Panc1 (cell line): ENCODE results near the gene PIEZO1. TPM values are rescaled to one million over a fixed set of nuclear protein-coding genes. Genes with fewer than 3 reads are reported as not detected.
A peak's percentile ranks its signal among the peaks of the same experiment; 100 is the strongest.

Experiments used
- ATAC-seq: fragments of 200-7000 bp; cut with Tn5 transposase; 2 replicates; pipeline ENCODE4 v1.9.1; 2020; ENCODE audit warnings: mild to moderate bottlenecking, moderate library complexity
- BruUV-seq: library from RNA; stranded (reverse); fragments of 400-500 nt; replicated peaks from 2 replicates; lab custom pipeline; 2021; lab: Mats Ljungman, UMichigan
- CTCF ChIA-PET: fragments of 300-600 bp; sonication (Branson Sonifier 250); formaldehyde crosslinking; loops from one replicate; lab custom pipeline; 2022; ENCODE audit warnings: antibody characterized with exemption; lab: Charles Lee
- POLR2A ChIA-PET: fragments of 300-600 bp; sonication (Branson Sonifier 250); formaldehyde crosslinking; loops from one replicate; lab custom pipeline; 2022; ENCODE audit warnings: antibody characterized with exemption; lab: Charles Lee
- DNase-seq: peaks from one replicate; pipeline ENCODE4 v3.0.0-alpha.2; 2010; ENCODE audit warnings: low read depth, low spot score
- H3K27ac ChIP-seq: 2 replicates; pipeline ENCODE4 v1.5.1; 2011; ENCODE audit warnings: mild to moderate bottlenecking, low read length, inconsistent platforms
- H3K27me3 ChIP-seq: fragments of 200-500 bp; sonication (Bioruptor generic); 2 replicates; pipeline ENCODE4 v1.6.0; 2014; ENCODE audit warnings: low read length, inconsistent platforms; ENCODE audit not compliant: control insufficient read depth, insufficient read depth
- H3K36me3 ChIP-seq: fragments of 200-500 bp; sonication (Bioruptor generic); 2 replicates; pipeline ENCODE4 v1.5.1; 2014; ENCODE audit warnings: inconsistent platforms, mild to moderate bottlenecking, low read length, moderate library complexity; ENCODE audit not compliant: control insufficient read depth, insufficient read depth
- H3K4me1 ChIP-seq: 2 replicates; pipeline ENCODE4 v1.5.1; 2011; ENCODE audit warnings: inconsistent platforms, mild to moderate bottlenecking, low read length, moderate library complexity; ENCODE audit not compliant: control insufficient read depth, insufficient read depth
- H3K4me3 ChIP-seq, 2 experiments: 2 replicates each; pipeline ENCODE4 v1.5.1; 2011 to 2012; ENCODE audit warnings: low read depth in 2 of 2, low read length in 2 of 2, mild to moderate bottlenecking in 2 of 2, inconsistent platforms in 1 of 2, moderate library complexity in 1 of 2
- H3K9me3 ChIP-seq: fragments of 200-500 bp; sonication (Bioruptor generic); 2 replicates; pipeline ENCODE4 v1.5.1; 2014; ENCODE audit warnings: low read depth, mild to moderate bottlenecking, inconsistent platforms, low read length, moderate library complexity; ENCODE audit not compliant: control insufficient read depth, insufficient read depth
- CTCF ChIP-seq: fragments of 450-650 bp; IDR thresholded peaks from 2 replicates; pipeline ENCODE4 v1.5.1; 2017; ENCODE audit warnings: mild to moderate bottlenecking
- POLR2AphosphoS5 ChIP-seq: IDR thresholded peaks from 2 replicates; pipeline ENCODE4 v1.6.1; 2012; ENCODE audit warnings: mild to moderate bottlenecking, low read depth, low read length, moderate library complexity
- REST ChIP-seq, 2 experiments: IDR thresholded peaks; 2 replicates each; pipeline ENCODE4 v1.6.1; 2011 to 2012; ENCODE audit warnings: low read depth in 2 of 2, control low read depth in 1 of 2, low read length in 1 of 2, mild to moderate bottlenecking in 1 of 2, moderate library complexity in 1 of 2; ENCODE audit not compliant: insufficient read depth in 1 of 2
- SIN3A ChIP-seq: IDR thresholded peaks from 2 replicates; pipeline ENCODE4 v1.6.1; 2012; ENCODE audit warnings: low read depth, mild to moderate bottlenecking, low read length, moderate library complexity, borderline replicate concordance; ENCODE audit not compliant: insufficient read depth
- TCF7L2 ChIP-seq: IDR thresholded peaks from 2 replicates; pipeline ENCODE4 v1.6.1; 2011; ENCODE audit warnings: mild to moderate bottlenecking, low read depth, low read length, inconsistent platforms
- in situ Hi-C: cut with HindIII; loops from 2 replicates; pipeline ENCODE4 v1.10.0; 2016; ENCODE audit warnings: low sequenced_read_pairs, low pct_unique_long_range_greater_than_20kb
- intact Hi-C: fragments of 100-400 bp; cut with micrococcal nuclease; formaldehyde crosslinking; loops from one replicate; pipeline ENCODE4 v1.10.0; 2022; ENCODE audit not compliant: unreplicated experiment
- total RNA-seq: library from RNA; stranded (reverse); gene quantifications from one replicate; pipeline ENCODE4 v1.2.1, GENCODE V29; 2021; ENCODE audit not compliant: unreplicated experiment

PIEZO1 gene
- total RNA-seq, 1 experiment from 2014 or later: 175 TPM

- intact Hi-C loops: no loop called here
- ChIA-PET CTCF (interaction anchor here (0.7 kb wide), 1 partner anchor 22 kb away, joined by 10 read pairs; no protein-coding TSS in a partner anchor), POLR2A (no interaction called here)
- DNase-seq (no peak), ATAC-seq (no peak)
- no peak overlapping the region for H3K4me3 ChIP-seq
- H3K36me3 ChIP-seq: no peaks in the 10 kb centered on the region
- no peaks in the 10 kb centered on the region for H3K27me3 ChIP-seq
- no TSS peak for BruUV-seq
- H3K9me3 ChIP-seq: no peaks in the 10 kb centered on the region
- TF ChIP-seq SIN3A (no peak), REST (IDR thresholded peaks at IDR 0.05; ENCODE audit: insufficient read depth in 1 of 2, low read depth in 2 of 2, low read length in 1 of 2) (no peak), TCF7L2 (no peak), CTCF (no peak), POLR2AphosphoS5 (no peak)
- 0 out of 2 replicates have a peak overlapping the region, but pooled peaks have one; percentile 66 for H3K27ac ChIP-seq
- H3K4me1 ChIP-seq: peaks cover 84% of the 10 kb centered on the region
- in situ Hi-C loops: no loop called here
These were observed 20.9 kb downstream of the PIEZO1 start for GRCh38 chr16:88764080-88764479.

- BruUV-seq: no TSS peak
- intact Hi-C loops: no loop called here
- ChIA-PET POLR2A (no interaction called here), CTCF (no interaction called here)
- no peaks in the 10 kb centered on the region for H3K36me3 ChIP-seq
- no peaks in the 10 kb centered on the region for H3K9me3 ChIP-seq
- no peaks in the 10 kb centered on the region for H3K27me3 ChIP-seq
- DNase-seq (no peak), ATAC-seq (peak; percentile 12; the same call in 1 of the 2 replicates)
- TF ChIP-seq REST (IDR thresholded peaks at IDR 0.05; ENCODE audit: insufficient read depth in 1 of 2, low read depth in 2 of 2, low read length in 1 of 2) (no peak), SIN3A (no peak), TCF7L2 (no peak), POLR2AphosphoS5 (no peak), CTCF (no peak)
- in situ Hi-C loops: no loop called here
- H3K27ac ChIP-seq: peak overlapping the region; percentile 66
- H3K4me1 ChIP-seq: peaks cover 84% of the 10 kb centered on the region
- no peak overlapping the region for H3K4me3 ChIP-seq
These were observed 21.4 kb downstream of the PIEZO1 start for GRCh38 chr16:88763502-88764053.
